Endothelial cell of umbilical vein (primary cell): Measurements from ENCODE around the gene CACNA2D3. TPM values are rescaled to one million over a fixed set of nuclear protein-coding genes. Genes with fewer than 3 reads are reported as not detected.

ENCODE experiments used
- polyA plus RNA-seq, 4 experiments: library from polyadenylated mRNA; depleted of rRNA in 3 of 4; stranded (reverse) in 3 of 4; unstranded in 1 of 4; fragments of >200 nt; gene quantifications; 2 replicates each; pipeline versions ENCODE4 v1.2.1 to v1.2.3, GENCODE V29; 2011 to 2012; ENCODE audit warnings: missing spikeins in 1 of 4
- total RNA-seq: library from RNA; stranded (reverse); gene quantifications from 2 replicates; pipeline ENCODE4 v1.2.3, GENCODE V29; 2021

CACNA2D3 gene
- total and polyA plus RNA-seq, 2 donors (not counting 3 experiments of a cell fraction or from before 2014, with no cell fraction given) = not detected

Other genes starting within 250 kb of the CACNA2D3 start
- 42.0 and 43.1 TPM in 2 replicates for gene ACTR8, start 240.4 kb upstream of the CACNA2D3 start, total RNA-seq
- 12.1 and 14.4 TPM in 2 replicates for gene ACTR8, start 240.4 kb upstream of the CACNA2D3 start, polyA plus RNA-seq
- gene SELENOK, start 230.7 kb upstream of the CACNA2D3 start, total RNA-seq = 30.4 and 35.2 TPM in 2 replicates
- gene SELENOK, start 230.7 kb upstream of the CACNA2D3 start, polyA plus RNA-seq = 20.5 and 26.1 TPM in 2 replicates